Measurements from ENCODE around the gene SMARCD3. TPM values are rescaled to one million over a fixed set of nuclear protein-coding genes. Genes with fewer than 3 reads are reported as not detected.

SMARCD3 gene
- total and polyA plus RNA-seq, 2 of the 8 experiments (the other 6 are each of a cell fraction or from before 2014, with no cell fraction given), result 3.0 to 5.6 TPM

GRCh38 chr7:151276666-151277590 is 28.4 kb upstream of the SMARCD3 start (continued):
- TF ChIP-seq SIX5 (IDR thresholded peaks at IDR 0.05; ENCODE audit: low read depth, low read length) (no peak), CTCF (IDR thresholded peaks at IDR 0.05; ENCODE audit: control extremely low read depth in 1 of 3, insufficient read depth in 1 of 3, low read depth in 1 of 3, low read length in 3 of 3) (no peak), MAX (IDR thresholded peaks at IDR 0.05) (peak; percentile 83), GABPA (IDR thresholded peaks at IDR 0.05; ENCODE audit: borderline replicate concordance, insufficient read depth, low read length) (no peak), SAP30 (IDR thresholded peaks at IDR 0.05; ENCODE audit: insufficient read depth, insufficient replicate concordance, low read length) (no peak), GTF2F1 (IDR thresholded peaks at IDR 0.05; ENCODE audit: borderline replicate concordance, low read depth, low read length) (no peak), KDM1A (IDR thresholded peaks at IDR 0.05; ENCODE audit: borderline replicate concordance, low read length) (no peak), CEBPB (IDR thresholded peaks at IDR 0.05; ENCODE audit: low read depth, low read length) (no peak), RBBP5 (IDR thresholded peaks at IDR 0.05; ENCODE audit: borderline replicate concordance, low read depth, low read length) (0 out of 2 replicates have a peak, but pooled peaks have one; percentile 31), BRCA1 (IDR thresholded peaks at IDR 0.05; ENCODE audit: low read depth, low read length) (no peak), POLR2AphosphoS5 (IDR thresholded peaks at IDR 0.05; ENCODE audit: low read depth, low read length) (no peak), POU5F1 (IDR thresholded peaks at IDR 0.05; ENCODE audit: low read depth, low read length) (no peak), TCF12 (IDR thresholded peaks at IDR 0.05; ENCODE audit: low read depth, low read length) (no peak), TBP (IDR thresholded peaks at IDR 0.05; ENCODE audit: low read depth, low read length) (no peak), YY1 (IDR thresholded peaks at IDR 0.05; ENCODE audit: low read depth, low read length) (0 out of 2 replicates have a peak, but pooled peaks have one; percentile 27), SP1 (IDR thresholded peaks at IDR 0.05; ENCODE audit: low read depth, low read length) (no peak), SUZ12 (IDR thresholded peaks at IDR 0.05; ENCODE audit: low read length) (no peak), JUN (IDR thresholded peaks at IDR 0.05; ENCODE audit: low read depth, low read length) (no peak), JUND (IDR thresholded peaks at IDR 0.05; ENCODE audit: low read length) (no peak), SIN3A (conservative IDR thresholded peaks at IDR 0.05 in 1 of 2, IDR thresholded peaks at IDR 0.05 in 1 of 2; ENCODE audit: low read depth in 1 of 2, low read length in 2 of 2) (no peak; a peak in 1 of 4 replicates), EGR1 (IDR thresholded peaks at IDR 0.05; ENCODE audit: borderline replicate concordance, low read depth, low read length) (peak; percentile 87)

Data from H1 (cell line).